Stimulated activated CD4-positive, alpha-beta T cell treated with anti-CD3 and anti-CD28 coated beads, Interleukin-1b, Interleukin-23, amount 100 ng/mL, for 24 hours (primary cell): Measurements from ENCODE around the gene GALNT9.

ENCODE experiments used
- DNase-seq, 4 experiments: peaks; one replicate each; pipeline ENCODE4 v3.0.0-alpha.2; 2020; ENCODE audit warnings: low read depth in 4 of 4, low spot score in 1 of 4

Gene GALNT9

GRCh38 chr12:132344601-132345000, 15.2 kb upstream of the GALNT9 start:
- DNase-seq: no peak

DNA sequence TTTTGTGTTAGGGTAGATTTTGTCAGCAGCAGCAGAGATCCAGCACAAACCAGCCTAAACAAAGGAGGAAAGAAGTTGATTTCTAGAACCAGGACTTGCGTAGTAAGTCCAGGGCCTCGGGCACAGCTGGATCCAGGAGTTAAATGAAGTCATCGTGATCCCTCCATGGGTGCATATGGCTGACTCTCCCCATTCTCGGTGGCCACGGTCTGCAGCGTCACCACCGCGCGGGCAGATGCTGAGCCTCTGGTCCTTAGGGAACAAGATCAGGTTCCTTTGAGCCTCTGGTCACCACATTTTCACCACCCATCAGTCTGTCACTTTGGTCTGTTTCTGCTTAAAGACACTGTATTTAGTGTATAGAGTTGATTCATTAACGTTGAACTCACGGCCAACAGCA, 14.8 kb upstream of the GALNT9 start:
- no peak for DNase-seq

- DNase-seq: no peak
These were observed 14.1 kb upstream of the GALNT9 start for GRCh38 chr12:132343294-132344004.

DNA sequence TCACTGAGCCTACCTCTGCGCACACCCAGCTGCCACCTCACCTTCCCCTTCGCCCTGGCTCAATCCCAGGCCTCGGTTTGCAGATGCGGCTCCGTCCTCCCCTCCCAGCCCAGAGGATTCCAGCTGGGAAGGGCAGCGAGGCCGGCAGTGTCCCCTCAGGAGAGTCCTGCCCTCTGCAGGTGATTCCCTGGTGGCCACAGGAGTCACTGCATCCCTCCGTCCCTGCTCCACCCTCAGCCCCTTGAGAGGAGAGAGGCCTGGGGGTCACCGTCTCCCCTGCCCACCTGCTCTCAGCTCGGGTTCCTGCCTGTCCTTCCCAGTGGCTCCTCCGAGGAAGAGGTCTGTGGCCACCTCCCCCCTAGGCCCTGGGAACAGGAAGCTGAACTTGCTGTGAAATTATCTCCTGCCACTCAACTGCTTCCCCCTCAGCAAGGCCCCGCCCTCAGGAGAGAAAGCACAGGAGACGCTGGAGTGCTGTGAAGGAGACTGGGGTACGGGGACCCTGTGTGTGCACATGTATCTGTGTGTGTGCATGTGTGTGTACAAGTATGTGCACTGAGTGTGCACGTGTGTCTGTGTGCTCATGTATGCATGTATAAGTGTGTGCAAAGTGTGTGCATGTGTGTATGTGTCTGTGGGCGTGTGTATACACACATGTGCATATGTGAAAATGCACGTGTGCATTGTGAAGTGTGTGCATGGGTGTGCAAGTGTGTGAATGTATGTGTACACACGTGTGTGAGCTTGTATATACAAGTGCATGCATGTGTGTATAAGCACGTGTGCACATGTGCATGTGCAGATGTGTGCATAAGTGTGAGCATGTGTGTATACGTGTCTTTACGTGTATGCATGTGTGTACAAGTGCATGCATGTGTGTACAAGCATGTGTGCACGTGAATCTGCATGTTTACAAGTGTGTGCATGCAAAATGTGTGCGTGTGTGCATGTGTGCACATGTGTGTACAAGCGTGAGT, 13.2 kb upstream of the GALNT9 start:
- DNase-seq: no peak

- DNase-seq: no peak
These were observed 12.1 kb upstream of the GALNT9 start for GRCh38 chr12:132341318-132342050.

DNA sequence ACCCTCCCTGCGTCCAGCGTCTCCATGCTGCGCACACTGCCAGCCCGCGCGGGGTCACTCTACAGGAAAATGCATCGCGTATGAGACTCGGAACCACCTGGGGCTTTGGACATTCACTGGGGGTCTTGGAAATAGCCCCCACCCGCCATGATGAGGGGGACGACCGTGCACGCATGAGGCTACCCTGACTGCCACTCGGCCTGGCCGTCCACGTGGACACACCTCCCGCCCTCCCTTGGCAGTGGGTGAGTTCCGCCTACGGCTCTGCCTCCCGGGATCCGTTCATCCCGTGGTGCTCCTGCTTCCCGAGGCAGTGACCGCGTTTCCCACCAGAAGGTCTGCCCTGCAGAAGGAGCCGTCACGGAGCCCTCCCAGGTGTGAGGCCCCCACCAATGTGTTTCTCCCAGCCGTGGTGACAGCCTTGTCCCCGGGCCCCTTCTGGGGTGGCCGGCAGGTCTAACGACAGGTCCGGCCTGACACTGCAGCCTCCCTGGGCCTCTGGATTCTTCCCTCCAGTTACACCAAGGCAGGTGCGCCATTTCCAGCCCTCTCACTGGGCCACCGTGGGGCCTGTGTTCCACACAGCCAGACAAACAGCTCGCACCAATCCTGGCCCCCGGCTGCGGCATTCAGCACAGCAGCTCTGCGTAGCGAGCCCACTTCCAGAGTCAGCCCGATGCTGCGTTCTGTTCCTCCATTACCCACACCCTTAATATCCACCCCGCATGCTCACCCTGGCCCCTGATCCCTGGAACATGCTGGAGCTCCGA, 11.1 kb upstream of the GALNT9 start:
- DNase-seq: no peak

GRCh38 chr12:132339856-132340255, 10.5 kb upstream of the GALNT9 start:
- DNase-seq: no peak

DNA sequence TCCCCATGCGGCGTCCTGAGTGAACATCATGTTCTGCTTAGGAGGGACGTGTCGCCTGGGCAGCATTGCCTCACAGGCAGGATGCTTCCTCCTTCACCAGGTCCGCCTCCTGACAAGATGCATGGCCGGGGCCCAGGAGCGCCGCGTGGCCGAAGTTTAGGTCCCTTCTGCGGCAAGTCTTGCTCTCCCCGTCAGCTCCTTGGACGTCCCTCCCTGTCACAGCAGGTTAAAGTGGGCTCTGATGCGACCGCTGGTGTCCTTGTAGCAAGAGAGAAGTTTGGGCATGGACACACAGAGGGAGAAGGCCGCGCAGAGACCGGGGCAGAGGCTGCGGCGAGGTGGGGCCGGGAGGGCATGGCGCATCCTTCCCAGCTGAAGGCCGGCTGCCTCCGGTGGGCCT, 9.4 kb upstream of the GALNT9 start:
- DNase-seq: no peak

GRCh38 chr12:132338311-132338710, 8.9 kb upstream of the GALNT9 start:
- no peak for DNase-seq

DNA sequence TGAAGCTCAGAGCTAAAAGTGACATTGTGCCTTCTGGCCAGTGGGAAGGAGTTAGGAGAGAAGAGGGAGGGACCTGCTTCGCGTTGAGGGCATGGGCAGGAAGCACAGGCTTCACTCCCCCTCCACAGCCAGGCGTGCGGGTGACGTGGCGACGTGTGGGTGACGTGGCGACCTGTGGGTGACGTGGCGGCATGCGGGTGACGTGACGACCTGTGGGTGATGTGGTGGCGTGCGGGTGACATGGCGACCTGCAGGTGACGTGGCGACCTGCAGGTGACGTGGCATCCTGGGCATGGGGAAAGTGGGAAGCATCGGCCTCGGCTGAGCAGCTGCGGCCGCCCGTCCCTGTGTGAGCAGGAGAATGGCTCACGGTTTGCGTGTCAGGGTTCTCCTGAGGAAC, 8.2 kb upstream of the GALNT9 start:
- DNase-seq: no peak

DNA sequence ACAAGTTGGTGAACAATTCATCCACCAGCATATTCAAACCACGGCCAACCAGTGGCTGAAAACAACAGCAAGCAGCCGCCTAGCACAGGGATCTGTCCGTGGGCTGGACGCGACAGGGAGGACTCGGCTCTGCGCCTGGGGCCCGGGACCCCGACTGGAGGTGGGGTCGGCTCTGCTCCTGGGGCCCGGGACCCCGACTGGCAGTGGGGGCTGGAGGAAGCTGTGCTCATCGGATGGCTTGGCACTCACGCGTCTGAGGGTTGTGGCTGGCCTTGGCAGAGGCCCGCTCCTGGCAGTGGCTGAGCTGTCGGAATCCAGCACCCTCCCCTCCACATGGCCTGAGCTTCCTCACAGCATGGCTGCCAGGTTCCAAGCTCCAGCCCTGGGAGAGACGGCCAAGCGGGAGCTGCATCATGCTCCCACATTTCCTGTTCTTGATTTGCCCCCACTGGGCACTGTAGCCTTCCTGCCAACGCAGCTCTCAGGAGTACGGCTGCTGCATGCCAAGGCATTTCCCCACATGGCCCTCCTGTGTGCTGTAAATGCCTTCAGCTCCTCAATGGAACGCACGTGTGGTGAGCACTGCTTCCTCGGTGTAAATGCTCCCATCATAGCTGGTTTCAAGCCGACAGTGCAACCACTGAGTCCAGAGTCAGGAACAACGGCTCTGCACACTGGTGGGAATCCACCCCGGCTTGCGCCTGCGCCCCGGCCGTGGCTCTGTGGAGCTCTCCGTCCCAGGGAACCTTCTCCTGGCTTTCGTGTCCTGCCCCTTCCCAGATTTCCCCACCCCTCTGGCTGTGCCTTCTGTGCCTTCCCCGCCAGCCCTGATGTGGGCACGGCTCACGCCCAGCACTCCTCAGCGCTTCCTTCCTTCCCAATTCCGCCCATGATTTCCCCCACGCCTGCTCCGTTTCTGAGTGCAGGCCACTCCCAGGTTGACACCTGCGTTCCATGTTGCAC, 7.3 kb upstream of the GALNT9 start:
- no peak for DNase-seq

DNA sequence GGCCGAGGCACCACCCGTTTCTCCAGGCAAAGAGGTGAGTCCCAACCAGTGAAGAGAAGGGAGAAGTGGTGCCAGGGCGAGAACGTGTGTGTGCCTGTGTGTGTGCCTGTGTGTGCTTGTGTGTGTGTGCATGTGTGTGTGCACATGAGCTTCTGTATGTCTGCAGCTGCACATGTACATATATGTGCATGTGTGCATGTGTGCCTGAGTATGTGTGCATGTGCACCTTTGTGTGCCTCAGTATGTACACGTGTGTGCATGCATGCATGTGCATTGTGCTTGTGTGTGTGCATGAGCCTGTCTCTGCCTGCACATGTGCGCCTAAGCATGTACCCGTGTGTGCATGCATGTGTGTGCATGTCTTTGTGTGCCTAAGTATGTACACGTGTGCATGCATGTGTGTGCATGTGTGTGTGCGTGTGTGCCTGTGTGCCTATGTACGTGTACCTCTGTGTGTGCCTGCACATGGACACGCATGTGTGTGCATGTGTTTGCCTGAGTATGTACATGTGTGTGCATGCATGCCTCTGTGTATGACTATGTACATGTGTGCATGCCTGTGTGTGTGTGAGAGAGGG, 5.9 kb upstream of the GALNT9 start:
- DNase-seq: no peak

DNA sequence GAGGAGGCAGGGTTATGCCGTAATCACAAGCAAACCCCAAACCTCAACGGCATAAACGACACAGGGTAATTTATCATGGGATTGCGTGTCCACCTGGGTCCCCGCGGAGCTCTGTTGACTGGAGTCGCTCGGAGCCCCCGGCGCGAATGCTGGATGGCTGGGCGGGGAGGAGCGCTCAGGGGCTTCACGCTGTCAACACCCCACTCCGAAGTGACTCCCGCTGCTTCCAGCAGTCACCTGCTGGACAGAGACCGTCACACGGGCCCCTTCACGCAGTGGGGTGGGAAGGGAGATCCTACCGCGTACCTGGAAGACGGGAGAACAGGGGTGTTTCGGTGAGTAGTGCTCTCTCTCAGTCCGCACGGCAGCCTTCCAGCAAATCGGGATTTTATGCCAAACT, 4.4 kb upstream of the GALNT9 start:
- no peak for DNase-seq

GRCh38 chr12:132333273-132333672, 3.9 kb upstream of the GALNT9 start:
- DNase-seq: no peak

DNA sequence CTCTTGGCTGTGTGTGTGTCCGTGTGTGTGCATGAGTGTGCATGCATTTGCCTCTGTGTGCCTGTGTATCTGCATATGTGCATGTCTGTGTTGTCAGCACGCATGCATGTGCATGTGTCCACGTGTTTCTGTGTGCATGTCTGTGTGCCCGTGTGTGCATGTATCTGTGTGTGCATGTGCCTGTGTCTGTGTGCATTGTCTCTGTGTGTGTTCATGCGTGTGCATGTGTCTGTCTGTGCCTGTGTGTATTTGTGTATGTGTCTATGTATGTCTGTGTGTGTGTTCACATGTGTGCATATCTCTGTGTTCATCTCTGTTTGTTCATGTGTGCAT, 1.1 kb upstream of the GALNT9 start:
- DNase-seq: no peak

GRCh38 chr12:132329720-132330548, 545 bp upstream of the GALNT9 start:
- no peak for DNase-seq

DNA sequence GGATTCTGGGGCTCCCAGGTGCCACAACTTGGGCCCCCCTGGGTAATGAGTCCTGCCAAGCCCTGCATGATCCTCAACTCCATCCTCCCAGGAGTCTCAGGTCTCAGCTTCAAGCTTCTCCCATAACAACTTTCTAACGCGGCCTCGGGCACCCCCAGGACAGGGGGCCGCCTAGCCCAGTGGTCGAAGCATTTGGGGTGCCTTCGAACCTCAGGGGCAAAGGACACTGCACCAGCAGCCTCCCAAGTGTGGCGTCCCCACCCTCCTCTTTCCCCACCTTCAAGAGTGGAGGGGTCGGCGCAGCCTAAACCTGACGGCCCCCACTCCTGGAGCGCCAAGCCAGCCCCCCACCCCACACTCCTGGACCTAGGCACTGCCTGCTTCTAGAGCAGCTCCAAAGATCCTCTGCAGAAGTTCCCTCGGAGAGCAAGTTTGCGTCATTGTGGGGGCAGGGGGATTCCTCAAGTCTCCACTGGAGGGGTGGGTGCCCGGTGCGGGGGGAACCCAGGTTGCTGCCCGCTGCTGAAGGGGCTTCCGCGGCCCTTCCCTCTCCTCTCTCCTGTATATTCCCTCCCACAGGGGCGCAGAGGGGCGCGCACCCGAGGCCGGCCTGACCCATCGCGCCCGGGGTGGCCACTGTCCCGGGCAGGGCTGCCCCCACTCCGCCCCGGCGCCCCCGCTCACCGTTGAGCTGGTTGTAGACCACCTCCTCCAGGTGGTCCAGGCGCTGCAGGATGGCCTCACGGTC, 933 bp downstream of the GALNT9 start:
- no peak for DNase-seq
